NCI-H1105 (cell line): ENCODE results near the gene SLC26A2.
"Not testable (repeated sequence)": the region's sequence is repeated elsewhere in the genome, so short reads cannot be mapped to it uniquely, and the experiment has no call there.

Experiments used
- DNase-seq: peaks from one replicate; lab custom pipeline; 2025; lab: John Stamatoyannopoulos, UW

SLC26A2 gene

GRCh38 chr5:150001660-150002486, 41.3 kb downstream of the SLC26A2 start:
- no peak for DNase-seq

- no peak for DNase-seq
Measured at GRCh38 chr5:150006318-150006717, 45.8 kb downstream of the SLC26A2 start.

GRCh38 chr5:150007050-150007449, 46.5 kb downstream of the SLC26A2 start:
- DNase-seq, result no peak

GRCh38 chr5:150009671-150010387, 49.3 kb downstream of the SLC26A2 start:
- no peak for DNase-seq

- DNase-seq, result no peak
Measured at GRCh38 chr5:150013931-150014330, 53.4 kb downstream of the SLC26A2 start.

- no peak for DNase-seq
Measured at GRCh38 chr5:150014456-150014855, 53.9 kb downstream of the SLC26A2 start.

GRCh38 chr5:150015415-150015814, 54.9 kb downstream of the SLC26A2 start:
- DNase-seq, result no peak

- DNase-seq, result no peak
Measured at GRCh38 chr5:150016537-150016936, 56.0 kb downstream of the SLC26A2 start.

- no peak for DNase-seq
Measured at GRCh38 chr5:150017226-150018005, 56.9 kb downstream of the SLC26A2 start.

- no peak for DNase-seq
Measured at GRCh38 chr5:150020249-150020648, 59.7 kb downstream of the SLC26A2 start.

GRCh38 chr5:150021491-150022157, 61.1 kb downstream of the SLC26A2 start:
- DNase-seq, result no peak

- DNase-seq, result no peak
Measured at GRCh38 chr5:150022158-150022531, 61.6 kb downstream of the SLC26A2 start.

GRCh38 chr5:150022681-150023080, 62.1 kb downstream of the SLC26A2 start:
- no peak for DNase-seq

GRCh38 chr5:150023136-150023535, 62.6 kb downstream of the SLC26A2 start:
- DNase-seq, result no peak

- no peak for DNase-seq
Measured at GRCh38 chr5:150024346-150024984, 63.9 kb downstream of the SLC26A2 start.

- DNase-seq, result no peak
Measured at GRCh38 chr5:150026682-150027172, 66.2 kb downstream of the SLC26A2 start.

GRCh38 chr5:150028047-150028446, 67.5 kb downstream of the SLC26A2 start:
- not testable (repeated sequence) for DNase-seq

- DNase-seq, result no peak
Measured at GRCh38 chr5:150033334-150033733, 72.8 kb downstream of the SLC26A2 start.

GRCh38 chr5:150034662-150035061, 74.1 kb downstream of the SLC26A2 start:
- DNase-seq, result no peak

GRCh38 chr5:150035139-150035895, 74.8 kb downstream of the SLC26A2 start:
- DNase-seq, result no peak

GRCh38 chr5:150036513-150036912, 76.0 kb downstream of the SLC26A2 start:
- DNase-seq, result no peak
